HG03103 (cell line): Measurements from ENCODE around the gene WIPF2.

Source experiments
- ATAC-seq: cut with Tn5 transposase; IDR thresholded peaks from one replicate; pipeline ENCODE4 v1.9.1; 2021; ENCODE audit warnings: low read depth; ENCODE audit not compliant: unreplicated experiment

WIPF2 gene, protein sequence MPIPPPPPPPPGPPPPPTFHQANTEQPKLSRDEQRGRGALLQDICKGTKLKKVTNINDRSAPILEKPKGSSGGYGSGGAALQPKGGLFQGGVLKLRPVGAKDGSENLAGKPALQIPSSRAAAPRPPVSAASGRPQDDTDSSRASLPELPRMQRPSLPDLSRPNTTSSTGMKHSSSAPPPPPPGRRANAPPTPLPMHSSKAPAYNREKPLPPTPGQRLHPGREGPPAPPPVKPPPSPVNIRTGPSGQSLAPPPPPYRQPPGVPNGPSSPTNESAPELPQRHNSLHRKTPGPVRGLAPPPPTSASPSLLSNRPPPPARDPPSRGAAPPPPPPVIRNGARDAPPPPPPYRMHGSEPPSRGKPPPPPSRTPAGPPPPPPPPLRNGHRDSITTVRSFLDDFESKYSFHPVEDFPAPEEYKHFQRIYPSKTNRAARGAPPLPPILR

DNA sequence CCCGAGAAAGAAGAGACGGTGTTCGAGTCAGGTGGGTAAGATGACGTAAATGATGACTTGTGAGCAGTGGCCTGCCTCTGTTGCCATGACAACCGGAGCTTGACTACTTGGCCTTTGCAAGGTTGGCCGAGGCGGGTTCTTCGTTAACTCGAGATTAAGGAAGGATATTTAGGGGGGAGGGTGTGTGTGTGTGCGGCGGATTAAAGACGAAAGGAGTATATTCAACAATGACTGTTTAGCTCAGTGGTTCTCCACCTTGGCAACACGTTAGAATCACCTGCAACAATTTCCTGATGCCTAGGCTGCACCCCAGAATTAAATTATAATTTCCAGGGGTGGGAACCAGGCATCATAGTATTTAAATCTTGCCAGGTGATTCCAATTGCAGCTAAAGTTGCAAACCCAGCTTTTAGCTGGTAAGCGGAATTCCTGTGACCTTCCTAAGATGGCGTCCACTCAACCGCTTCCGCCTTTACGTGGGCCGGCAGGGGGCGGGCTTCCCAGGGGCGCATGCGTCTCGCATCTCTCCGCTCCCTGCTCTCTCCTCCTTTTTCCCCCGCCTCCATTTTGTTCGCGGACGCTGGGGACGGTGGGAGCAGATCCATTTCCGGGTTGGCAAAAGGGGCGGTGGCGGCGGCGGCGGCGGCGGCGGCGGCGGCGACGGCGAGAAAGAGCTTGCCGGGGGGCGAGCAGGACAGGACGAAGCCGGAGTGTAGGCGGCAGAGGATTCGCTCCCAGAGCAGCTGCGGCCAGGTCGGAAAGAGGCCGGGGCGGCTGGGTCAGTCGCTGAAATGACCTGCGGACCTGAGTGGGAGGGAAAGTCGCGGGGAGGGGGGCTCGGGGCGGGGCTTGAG, at the start of gene WIPF2:
Gene WIPF2, plus strand, starts transcription at position 565 of the 854 bp plus-strand sequence. CDS start 37,156 bp downstream, outside the sequence.
- peak; percentile 81 for ATAC-seq

DNA sequence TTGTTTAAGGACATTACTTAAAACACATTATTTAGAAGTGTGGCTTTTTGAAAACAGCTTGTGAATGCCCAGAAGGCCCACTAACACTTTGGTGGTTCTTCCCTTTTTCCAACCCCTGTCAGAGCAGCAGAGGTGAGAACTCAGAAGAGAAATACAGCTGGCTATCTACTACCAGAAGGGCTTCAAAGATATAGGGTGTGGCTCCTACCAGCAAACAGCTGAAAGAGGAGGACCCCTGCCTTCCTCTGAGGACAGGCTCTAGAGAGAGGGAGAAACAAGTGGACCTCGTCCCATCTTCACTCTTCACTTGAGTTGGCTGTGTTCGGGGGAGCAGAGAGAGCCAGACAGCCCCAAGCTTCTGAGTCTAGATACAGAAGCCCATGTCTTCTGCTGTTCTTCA, 48.8 kb upstream of the WIPF2 start:
- ATAC-seq = no peak

DNA sequence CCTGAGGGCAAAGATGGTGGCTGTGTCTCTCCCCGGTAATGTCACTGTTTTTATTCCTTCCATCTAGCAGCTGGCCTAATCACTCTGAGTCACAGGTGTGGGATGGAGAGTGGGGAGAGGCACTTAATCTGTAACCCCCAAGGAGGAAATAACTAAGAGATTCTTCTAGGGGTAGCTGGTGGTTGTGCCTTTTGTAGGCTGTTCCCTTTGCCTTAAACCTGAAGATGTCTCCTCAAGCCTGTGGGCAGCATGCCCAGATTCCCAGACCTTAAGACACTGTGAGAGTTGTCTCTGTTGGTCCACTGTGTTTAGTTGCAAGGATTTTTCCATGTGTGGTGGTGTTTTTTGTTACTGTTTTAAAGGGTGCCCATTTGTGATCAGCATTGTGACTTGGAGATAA, 47.4 kb upstream of the WIPF2 start:
- ATAC-seq = no peak

DNA sequence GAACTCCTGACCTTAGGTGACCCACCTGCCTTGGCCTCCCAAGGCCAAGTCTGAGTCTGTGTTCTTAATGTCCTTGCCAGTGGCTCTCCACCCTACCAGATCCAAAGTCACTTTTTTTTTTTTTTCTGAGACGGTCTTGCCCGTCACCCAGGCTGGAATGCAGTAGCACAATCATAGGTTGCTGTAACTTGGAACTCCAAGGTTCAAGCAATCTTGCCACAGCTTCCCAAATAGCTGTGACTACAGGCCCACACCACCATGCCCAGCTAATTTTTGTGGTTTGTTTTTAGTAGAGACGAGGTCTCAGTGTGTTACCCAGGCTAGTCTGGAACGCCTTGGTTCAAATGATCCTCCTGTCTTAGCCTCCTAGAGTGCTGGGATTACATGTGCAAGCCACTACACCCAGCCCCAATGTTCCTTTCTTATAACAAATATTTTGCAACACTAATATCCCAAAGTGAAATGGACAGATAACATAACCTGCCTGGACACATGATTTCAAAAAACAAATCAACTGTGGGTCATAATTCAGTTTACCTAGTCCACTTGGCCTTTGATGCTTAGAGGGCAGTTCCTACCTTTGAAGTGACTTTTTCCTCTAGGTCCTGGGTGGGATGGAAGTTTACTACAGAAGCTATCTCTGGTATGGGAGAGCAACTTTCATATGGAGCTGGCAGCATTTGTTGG, 45.9 kb upstream of the WIPF2 start:
- no peak for ATAC-seq

DNA sequence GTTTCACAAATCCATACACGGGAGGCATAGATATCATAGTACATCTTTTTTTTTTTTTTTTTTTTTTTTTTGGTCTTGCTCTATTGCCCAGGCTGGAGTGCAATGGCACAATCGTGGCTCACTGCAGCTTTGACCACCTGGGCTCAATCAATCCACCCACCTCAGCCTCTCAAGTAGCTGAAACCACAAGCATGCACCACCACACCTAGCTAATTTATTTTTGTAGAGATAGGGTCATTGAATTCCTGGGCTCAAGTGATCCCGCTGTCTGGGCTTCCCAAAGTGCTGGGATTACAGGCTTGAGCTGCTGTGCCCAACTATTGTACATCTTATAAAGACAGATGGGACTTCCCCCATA, 45.3 kb upstream of the WIPF2 start:
- no peak for ATAC-seq

DNA sequence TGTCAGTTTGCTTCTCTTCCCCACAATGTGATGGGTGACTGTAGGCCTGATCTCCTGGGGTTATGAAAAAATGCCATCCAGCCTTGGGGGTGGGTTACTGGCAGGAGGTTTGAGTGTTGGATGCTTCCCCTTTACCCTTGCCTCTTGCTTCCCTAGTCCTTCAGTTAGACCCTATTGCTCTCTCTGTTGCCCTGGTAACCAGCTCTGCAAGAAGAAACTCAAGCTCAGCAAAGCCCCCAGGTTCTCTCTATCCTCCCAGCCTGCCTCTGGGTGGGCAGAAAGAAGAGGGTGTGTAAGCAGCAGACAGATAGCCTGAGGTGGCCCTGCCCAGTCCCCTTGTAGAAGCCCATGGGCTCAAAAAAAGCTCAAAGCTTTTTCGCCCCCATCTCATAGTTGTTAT, 44.6 kb upstream of the WIPF2 start:
- no peak for ATAC-seq

DNA sequence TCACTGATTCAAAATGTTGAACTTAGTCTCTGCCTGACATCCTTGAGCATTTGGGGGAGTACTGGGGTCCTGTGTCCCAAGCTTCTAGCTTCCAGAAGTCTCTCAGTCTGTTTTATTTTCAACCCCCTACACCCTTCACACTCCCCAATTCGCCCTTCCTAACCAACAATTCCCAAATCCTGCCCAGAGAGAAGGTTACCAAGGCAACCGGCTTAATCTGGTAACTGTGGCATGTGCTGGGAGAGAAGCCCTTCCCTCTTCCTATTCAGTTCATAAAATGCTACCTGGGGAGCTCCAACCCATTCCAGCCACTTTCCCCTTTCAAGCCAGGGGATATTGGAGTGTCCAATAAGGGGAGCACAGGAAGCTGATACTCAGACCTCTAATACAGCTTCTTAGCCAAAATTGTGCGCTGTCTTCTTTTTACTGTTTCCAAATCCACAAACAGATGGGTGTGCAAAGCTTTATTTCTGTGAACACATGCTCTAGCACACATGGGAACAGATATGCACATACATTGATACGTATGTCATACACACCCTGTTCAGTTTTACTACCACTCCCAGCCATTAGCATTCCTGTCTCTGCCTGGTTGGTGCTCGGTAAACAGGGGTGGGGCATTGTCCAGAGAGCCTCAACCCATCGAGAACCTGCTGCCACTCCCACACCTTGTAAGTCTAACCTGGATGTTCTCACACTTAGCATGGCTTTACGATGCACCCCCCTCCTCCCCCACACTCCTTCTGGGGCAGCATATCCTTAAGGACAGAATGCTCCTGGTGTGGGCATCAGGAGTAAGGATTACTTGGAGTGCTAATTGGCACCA, 43.0 kb upstream of the WIPF2 start:
- no peak for ATAC-seq

DNA sequence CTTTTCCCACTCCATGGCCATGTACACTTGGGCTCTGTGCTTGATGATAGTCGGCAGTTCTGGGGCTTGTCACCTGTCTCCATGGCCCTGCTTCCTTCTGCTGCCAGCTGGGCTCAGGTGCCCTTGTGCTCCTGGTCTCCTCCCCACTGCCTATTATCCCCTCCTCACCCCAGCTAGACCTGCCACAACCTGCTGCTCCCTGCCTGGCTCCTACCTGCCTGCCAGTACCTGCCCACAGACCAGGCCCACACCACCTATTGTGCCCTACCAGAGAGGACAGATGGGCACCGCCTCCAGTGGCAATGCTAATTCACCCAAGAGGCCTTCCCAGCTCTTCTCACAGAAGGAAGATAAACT, 42.4 kb upstream of the WIPF2 start:
- ATAC-seq = no peak

DNA sequence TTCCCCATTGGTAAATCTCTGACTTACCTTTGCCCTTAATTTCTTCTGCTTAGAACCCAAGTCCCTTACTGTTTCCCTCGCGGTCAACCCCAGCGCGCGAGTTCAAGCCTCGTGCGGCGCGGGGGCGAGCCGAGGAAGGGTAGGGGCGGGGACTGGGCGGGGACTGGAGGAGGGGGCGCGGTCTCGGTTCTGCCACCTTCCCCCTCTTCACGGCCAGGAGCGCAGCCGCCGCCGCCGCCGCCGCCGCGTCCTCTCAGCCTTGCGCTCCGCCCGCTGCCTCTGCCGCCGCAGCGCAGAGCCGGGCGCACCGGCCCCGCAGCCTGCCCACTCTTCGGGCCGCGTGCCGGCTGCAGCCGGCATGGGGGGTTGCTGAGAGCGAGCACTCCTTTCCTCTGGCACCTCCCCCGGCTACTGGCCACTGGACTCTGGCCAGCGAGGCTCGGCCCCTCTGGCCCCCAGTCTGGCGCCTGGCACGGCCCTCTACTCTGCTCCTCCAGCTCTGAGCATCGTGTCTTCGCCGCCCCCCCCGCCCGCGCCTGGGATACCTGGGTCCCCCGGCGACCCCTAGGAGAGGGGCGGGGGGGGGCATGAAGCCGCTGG, 41.7 kb upstream of the WIPF2 start, which contains the start of gene RAPGEFL1:
Gene RAPGEFL1, plus strand, starts transcription at position 196 of the 600 bp plus-strand sequence. Its CDS starts 392 bp downstream, at position 588.
- ATAC-seq = no peak

DNA sequence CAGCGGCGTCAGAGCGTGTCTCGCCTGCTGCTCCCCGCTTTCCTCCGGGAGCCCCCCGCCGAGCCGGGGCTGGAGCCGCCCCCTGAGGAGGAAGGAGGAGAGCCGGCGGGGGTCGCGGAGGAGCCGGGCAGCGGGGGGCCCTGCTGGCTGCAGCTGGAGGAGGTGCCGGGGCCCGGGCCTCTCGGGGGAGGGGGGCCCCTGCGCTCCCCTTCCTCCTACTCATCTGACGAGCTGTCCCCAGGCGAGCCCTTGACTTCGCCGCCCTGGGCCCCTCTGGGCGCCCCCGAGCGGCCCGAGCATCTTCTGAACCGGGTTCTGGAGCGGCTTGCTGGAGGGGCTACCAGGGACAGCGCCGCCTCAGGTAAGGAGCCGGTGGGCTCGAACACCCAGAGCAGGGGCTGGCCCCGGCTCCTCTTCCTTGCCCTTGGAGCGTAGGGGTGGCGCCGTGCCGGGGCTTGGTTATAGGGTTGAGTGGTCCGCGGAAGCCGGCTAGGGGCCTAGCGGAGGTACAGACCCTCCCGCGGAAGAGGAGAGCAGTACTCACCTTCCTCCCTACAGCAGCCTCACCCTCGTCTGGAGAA, 41.0 kb upstream of the WIPF2 start:
- no peak for ATAC-seq

DNA sequence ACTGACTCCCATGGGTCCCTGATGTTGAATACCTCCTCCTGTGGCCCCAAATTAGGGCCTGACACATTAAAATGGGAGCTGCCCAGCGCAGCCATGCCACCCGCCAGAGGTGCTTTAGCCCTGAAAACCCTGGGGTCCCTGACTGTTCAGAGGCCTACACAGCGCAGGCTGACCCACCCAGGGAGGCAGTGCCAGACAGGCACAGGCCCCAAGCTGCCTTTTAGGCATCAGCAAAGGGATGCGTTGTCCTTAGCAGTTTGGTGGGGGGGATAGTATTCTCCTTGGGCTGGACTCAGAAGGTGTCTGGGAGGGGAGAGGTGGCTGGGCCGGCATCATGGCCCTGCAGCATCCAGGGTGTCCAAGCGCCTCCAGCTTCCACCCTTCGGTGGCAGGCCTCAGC, 40.4 kb upstream of the WIPF2 start:
- ATAC-seq = no peak

DNA sequence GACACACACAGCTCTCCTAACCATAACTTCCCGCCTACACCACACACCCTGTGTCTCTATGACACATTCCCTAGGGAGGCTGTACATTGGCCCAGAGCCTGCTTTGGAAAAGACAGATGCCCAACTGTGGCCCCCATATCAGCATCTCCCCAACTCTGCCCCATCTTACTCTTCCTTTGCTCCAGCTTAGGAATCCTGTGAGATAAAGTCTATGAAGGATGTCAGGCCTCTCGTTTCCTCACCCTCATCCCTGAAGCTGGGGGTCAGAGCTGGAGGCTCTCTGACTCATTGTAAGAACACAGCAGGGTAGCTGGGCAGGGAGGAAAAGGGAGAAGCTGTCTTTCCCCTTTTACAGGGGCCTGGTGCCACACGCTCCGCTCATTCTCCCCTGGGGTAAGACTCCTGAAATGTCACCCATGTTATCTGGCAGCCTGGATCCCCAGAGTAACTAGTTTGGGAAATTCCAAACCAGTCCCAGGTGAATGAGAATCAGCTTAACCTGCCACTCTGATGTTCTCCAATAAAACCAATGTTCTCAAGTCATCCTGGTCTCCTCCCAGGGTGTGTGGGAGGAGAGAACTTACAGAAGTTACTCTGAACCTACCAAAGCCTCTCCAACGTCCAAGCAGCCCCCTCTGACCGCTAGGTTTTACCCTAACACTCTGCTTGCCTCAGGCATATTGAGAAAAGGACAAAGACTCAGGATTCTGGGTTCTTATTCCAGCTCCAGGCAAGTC, 39.0 kb upstream of the WIPF2 start:
- no peak for ATAC-seq

DNA sequence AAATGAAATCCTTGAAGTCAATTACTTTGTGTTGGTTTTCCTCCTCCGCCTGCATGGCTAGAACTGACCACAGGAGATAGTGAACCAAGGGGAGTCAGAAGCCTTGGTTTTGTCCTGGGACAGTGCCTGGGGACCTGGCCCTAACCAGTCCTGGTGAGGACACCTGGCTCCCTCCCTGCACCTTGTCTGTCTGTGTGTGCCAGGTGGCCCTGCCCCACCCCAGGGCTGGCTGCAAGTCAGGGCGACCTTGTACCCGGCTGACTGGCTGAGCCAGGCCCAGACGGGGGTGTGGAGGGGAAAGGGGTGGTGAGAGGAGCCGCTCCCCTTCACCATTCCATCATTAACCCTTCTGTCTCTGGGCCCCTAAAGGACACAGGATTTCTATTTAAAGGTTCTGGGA, 38.4 kb upstream of the WIPF2 start:
- ATAC-seq = no peak

DNA sequence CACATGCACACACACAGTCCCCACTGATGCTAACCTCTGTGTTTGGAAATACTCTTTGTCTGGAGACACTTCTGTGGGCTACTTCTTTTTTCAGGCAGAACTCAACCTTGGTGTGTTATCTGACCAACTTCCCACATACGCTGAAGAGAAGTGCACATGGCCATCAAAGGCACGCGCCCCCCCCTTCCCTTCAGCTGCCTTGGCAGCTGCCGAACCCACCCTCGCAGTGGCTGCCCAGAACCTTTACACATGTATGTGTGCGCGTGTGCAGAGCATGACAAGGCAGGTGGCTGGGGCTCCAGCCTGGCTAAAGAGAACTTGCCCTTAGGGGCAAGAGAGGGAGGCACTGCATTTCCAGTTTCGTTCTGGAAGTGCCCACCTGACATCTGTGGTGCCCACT, 37.9 kb upstream of the WIPF2 start:
- ATAC-seq = no peak

DNA sequence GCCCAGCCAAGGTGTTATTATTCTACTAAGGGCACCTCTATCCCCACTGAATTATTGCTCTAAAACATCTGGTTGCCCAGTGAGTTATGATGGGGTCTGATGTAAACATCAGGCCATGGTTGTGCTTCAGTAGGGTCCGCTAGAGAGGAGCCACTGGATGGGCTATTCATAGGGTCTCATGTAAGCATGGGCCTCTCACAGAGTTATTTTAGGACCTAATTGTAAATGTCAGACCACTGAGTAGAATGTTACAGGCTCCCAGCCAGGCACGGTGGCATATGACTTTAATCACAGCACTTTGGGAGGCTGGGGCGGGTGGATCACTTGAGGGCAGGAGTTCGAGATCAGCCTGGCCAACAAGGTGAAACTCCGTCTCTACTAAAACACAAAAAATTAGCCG, 36.5 kb upstream of the WIPF2 start:
- no peak for ATAC-seq

DNA sequence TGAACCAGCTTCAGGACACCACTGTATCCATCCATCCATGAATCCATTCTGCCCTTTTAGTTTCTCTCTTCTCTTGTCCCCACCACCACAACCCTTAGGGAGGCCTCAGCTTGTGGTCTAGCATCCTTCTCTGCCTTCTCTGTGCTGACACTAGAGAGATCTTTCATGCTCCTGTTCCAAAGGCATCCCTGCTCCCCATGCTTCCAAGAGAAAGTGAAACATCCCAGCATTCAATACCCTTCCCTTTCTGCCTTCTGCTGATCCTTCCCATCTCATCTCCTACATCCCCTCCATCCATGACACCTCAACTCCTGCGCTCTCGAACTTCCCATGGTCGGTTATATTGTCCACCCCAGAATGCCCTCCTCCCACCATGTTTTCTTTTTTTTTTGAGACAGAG, 31.9 kb upstream of the WIPF2 start:
- ATAC-seq = no peak

DNA sequence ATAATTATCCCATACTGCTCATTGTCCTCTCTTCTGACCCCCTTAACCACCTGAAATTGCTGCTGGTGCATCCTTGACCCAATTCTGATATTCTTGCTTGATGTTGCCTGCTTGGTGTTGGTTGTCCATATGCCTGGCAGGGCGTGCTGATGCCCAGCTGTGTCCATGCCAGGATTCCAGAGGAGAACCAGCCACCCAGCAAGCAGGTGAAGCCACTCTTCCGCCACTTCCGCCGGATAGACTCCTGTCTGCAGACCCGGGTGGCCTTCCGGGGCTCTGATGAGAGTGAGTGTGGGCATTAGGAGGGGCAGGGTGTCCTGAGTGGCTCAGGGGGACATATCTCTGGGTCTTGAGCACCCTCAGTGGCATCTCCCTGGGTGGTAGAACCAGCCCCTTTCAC, 30.4 kb upstream of the WIPF2 start:
- no peak for ATAC-seq

DNA sequence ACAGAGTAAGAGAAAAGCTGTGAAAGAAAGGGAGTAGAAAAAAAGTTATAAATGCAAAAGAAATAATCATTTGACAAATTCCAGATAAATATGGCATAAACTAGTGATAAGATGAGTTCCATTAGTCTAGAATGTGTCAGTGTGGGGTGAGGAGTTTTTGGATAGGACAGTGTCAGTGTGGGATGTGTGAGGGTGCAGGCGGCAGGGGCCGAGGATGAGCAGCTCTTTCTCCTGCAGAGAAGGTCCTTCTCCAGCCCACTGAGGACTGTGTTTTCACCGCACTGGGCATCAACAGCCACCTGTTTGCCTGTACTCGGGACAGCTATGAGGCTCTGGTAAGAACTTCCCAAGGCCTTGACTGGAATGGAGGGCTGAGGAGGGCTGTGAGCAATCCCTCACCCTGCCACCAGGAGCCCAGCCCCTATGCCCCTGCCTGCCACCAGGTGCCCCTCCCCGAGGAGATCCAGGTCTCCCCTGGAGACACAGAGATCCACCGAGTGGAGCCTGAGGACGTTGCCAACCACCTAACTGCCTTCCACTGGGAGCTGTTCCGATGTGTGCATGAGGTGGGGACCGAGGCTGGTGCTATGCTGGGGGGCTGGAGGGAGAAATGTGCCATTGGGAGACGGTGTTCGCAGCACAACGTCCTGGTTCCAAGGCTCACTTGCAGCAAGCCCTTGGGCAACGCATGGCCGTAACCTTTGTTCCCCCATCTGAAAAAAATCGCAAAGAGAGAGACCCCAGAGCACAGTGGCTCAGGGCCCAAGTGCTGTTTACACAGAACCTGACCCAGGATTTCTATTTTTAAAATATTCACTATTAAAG, 28.7 kb upstream of the WIPF2 start:
- no peak for ATAC-seq
